Right forelimb (tissue), 1 donor: ENCODE results near the gene TSEN34.
"Not testable (repeated sequence)": the region's sequence is repeated elsewhere in the genome, so short reads cannot be mapped to it uniquely, and the experiment has no call there.

Experiments
- DNase-seq: peaks from one replicate; pipeline ENCODE4 v3.0.0-alpha.2; 2018

TSEN34 gene

GRCh38 chr19:54189145-54189734, 1.9 kb upstream of the TSEN34 start, which contains the start of gene MBOAT7:
TSS of gene MBOAT7 (minus strand) at chr19:54189580. CDS start at chr19:54188508, 1,072 bp downstream.
- DNase-seq = no peak

GRCh38 chr19:54189735-54190502, 1.2 kb upstream of the TSEN34 start:
- DNase-seq = peak; percentile 100

GRCh38 chr19:54190503-54191010, 551 bp upstream of the TSEN34 start:
- DNase-seq = peak; percentile 100

GRCh38 chr19:54191811-54192453, 824 bp downstream of the TSEN34 start:
- DNase-seq = no peak

- no peak for DNase-seq
Observed at GRCh38 chr19:54193011-54193410, 1.9 kb downstream of the TSEN34 start.

GRCh38 chr19:54194463-54194862, 3.4 kb downstream of the TSEN34 start:
- DNase-seq = not testable (repeated sequence)

GRCh38 chr19:54196536-54196935, 5.4 kb downstream of the TSEN34 start:
- no peak for DNase-seq

- DNase-seq = no peak
Observed at GRCh38 chr19:54197121-54197520, 6.0 kb downstream of the TSEN34 start.

GRCh38 chr19:54199401-54199800, 8.3 kb downstream of the TSEN34 start:
- no peak for DNase-seq

GRCh38 chr19:54201172-54201701, 10.1 kb downstream of the TSEN34 start:
- no peak for DNase-seq

GRCh38 chr19:54201980-54202379, 10.9 kb downstream of the TSEN34 start:
- DNase-seq = no peak

GRCh38 chr19:54203151-54203611, 12.1 kb downstream of the TSEN34 start:
- DNase-seq = no peak

- no peak for DNase-seq
Observed at GRCh38 chr19:54204767-54205468, 13.8 kb downstream of the TSEN34 start.

GRCh38 chr19:54206030-54206830, 15.1 kb downstream of the TSEN34 start:
- no peak for DNase-seq

- no peak for DNase-seq
Observed at GRCh38 chr19:54206831-54207177, 15.7 kb downstream of the TSEN34 start.

- not testable (repeated sequence) for DNase-seq
Observed at GRCh38 chr19:54207193-54207592, 16.1 kb downstream of the TSEN34 start.

- no peak for DNase-seq
Observed at GRCh38 chr19:54207676-54207982, 16.5 kb downstream of the TSEN34 start.

GRCh38 chr19:54207983-54208783, 17.1 kb downstream of the TSEN34 start:
- DNase-seq = peak; percentile 56

- no peak for DNase-seq
Observed at GRCh38 chr19:54208784-54209057, 17.6 kb downstream of the TSEN34 start.

- DNase-seq = no peak
Observed at GRCh38 chr19:54209058-54209810, 18.1 kb downstream of the TSEN34 start.
